ENCODE results near the gene POLD1. TPM values are rescaled to one million over a fixed set of nuclear protein-coding genes. Genes with fewer than 3 reads are reported as not detected.
A peak's percentile ranks its signal among the peaks of the same experiment; 100 is the strongest.

Gene POLD1
- total and polyA plus RNA-seq, 4 donors: 7.5 to 57.1 (median 8.2) TPM

DNA sequence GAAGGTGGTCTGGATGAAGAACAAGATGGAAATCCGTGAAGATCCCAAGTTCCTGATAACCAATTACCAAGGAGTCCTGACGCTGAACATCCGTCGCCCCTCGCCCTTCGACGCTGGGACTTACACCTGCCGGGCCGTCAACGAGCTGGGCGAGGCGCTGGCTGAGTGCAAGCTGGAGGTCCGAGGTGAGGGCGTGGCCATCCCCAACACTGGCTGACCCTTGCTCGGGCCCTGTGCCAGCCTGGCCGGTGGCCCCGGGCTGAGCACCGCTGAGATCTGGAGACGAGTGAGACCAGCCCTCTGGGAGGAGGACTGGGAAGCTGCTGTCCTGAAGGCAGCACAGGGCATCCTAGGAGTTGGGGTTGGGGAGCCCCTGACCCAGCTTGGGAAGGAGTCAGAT lies 80.2 kb downstream of the POLD1 start (continued):
- TF ChIP-seq, protein P1, sequence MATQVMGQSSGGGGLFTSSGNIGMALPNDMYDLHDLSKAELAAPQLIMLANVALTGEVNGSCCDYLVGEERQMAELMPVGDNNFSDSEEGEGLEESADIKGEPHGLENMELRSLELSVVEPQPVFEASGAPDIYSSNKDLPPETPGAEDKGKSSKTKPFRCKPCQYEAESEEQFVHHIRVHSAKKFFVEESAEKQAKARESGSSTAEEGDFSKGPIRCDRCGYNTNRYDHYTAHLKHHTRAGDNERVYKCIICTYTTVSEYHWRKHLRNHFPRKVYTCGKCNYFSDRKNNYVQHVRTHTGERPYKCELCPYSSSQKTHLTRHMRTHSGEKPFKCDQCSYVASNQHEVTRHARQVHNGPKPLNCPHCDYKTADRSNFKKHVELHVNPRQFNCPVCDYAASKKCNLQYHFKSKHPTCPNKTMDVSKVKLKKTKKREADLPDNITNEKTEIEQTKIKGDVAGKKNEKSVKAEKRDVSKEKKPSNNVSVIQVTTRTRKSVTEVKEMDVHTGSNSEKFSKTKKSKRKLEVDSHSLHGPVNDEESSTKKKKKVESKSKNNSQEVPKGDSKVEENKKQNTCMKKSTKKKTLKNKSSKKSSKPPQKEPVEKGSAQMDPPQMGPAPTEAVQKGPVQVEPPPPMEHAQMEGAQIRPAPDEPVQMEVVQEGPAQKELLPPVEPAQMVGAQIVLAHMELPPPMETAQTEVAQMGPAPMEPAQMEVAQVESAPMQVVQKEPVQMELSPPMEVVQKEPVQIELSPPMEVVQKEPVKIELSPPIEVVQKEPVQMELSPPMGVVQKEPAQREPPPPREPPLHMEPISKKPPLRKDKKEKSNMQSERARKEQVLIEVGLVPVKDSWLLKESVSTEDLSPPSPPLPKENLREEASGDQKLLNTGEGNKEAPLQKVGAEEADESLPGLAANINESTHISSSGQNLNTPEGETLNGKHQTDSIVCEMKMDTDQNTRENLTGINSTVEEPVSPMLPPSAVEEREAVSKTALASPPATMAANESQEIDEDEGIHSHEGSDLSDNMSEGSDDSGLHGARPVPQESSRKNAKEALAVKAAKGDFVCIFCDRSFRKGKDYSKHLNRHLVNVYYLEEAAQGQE (IDR thresholded peaks at IDR 0.05): no peak
- TF ChIP-seq, protein P2, sequence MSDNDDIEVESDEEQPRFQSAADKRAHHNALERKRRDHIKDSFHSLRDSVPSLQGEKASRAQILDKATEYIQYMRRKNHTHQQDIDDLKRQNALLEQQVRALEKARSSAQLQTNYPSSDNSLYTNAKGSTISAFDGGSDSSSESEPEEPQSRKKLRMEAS (IDR thresholded peaks at IDR 0.05): no peak
- TF ChIP-seq FOXA1 (IDR thresholded peaks at IDR 0.05): no peak
- TF ChIP-seq, protein P3, sequence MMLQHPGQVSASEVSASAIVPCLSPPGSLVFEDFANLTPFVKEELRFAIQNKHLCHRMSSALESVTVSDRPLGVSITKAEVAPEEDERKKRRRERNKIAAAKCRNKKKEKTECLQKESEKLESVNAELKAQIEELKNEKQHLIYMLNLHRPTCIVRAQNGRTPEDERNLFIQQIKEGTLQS (IDR thresholded peaks at IDR 0.05): no peak

DNA sequence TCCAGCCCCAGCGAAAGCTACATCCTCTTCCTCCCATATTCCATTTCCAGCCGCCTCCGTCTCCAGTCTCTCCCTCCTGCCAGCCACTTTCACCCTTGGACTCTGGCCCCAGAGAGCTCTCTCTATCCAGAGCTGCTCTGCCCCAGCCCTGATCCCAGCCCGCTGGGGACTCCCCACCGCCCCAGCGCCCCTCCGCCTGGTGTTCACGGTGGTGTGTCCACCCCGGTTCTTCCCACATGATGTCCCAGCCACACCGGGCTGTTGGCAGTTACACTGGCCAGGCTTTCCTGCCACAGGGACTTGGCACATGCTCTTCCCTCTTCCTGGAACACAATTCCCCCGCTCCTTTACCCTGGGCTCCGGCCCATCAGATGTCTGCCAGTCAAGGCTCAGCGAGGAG lies 80.9 kb downstream of the POLD1 start:
- Histone ChIP-seq H3K4me3 (ENCODE audit: low read depth in 1 of 3, low read length in 3 of 3) (no peak overlapping the region), H3K9ac (ENCODE audit: low read depth in 1 of 2, low read length in 2 of 2) (no peak overlapping the region), H3K27ac (ENCODE audit: low read depth in 1 of 2, low read length in 2 of 2) (no peak overlapping the region), H3K27me3 (ENCODE audit: control insufficient read depth in 4 of 4, insufficient read depth in 4 of 4, low read length in 3 of 4) (no peaks in the 10 kb centered on the region), H3K9me3 (ENCODE audit: control insufficient read depth in 4 of 4, low read length in 3 of 4) (no peaks in the 10 kb centered on the region), H3K4me1 (ENCODE audit: control insufficient read depth in 4 of 4, insufficient read depth in 4 of 4, low read length in 3 of 4) (no peaks in the 10 kb centered on the region), H3K36me3 (ENCODE audit: control insufficient read depth in 4 of 4, insufficient read depth in 3 of 4, low read depth in 1 of 4, low read length in 3 of 4) (no peaks in the 10 kb centered on the region)
- 46% methylated on average over 13 of the region's 13 CpGs for WGBS
- no peak for DNase-seq (ENCODE audit: low spot score)
- TF ChIP-seq HNF4G (IDR thresholded peaks at IDR 0.05): no peak
- TF ChIP-seq YY1 (IDR thresholded peaks at IDR 0.05): no peak
- no peak for TF ChIP-seq FOXA2 (IDR thresholded peaks at IDR 0.05)
- TF ChIP-seq RXRA (IDR thresholded peaks at IDR 0.05): no peak
- TF ChIP-seq, protein P4, sequence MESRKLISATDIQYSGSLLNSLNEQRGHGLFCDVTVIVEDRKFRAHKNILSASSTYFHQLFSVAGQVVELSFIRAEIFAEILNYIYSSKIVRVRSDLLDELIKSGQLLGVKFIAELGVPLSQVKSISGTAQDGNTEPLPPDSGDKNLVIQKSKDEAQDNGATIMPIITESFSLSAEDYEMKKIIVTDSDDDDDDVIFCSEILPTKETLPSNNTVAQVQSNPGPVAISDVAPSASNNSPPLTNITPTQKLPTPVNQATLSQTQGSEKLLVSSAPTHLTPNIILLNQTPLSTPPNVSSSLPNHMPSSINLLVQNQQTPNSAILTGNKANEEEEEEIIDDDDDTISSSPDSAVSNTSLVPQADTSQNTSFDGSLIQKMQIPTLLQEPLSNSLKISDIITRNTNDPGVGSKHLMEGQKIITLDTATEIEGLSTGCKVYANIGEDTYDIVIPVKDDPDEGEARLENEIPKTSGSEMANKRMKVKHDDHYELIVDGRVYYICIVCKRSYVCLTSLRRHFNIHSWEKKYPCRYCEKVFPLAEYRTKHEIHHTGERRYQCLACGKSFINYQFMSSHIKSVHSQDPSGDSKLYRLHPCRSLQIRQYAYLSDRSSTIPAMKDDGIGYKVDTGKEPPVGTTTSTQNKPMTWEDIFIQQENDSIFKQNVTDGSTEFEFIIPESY (IDR thresholded peaks at IDR 0.05): no peak
- peak; percentile 14 for TF ChIP-seq SP1 (IDR thresholded peaks at IDR 0.05)
- TF ChIP-seq FOXA1 (IDR thresholded peaks at IDR 0.05): no peak
- TF ChIP-seq, protein P5, sequence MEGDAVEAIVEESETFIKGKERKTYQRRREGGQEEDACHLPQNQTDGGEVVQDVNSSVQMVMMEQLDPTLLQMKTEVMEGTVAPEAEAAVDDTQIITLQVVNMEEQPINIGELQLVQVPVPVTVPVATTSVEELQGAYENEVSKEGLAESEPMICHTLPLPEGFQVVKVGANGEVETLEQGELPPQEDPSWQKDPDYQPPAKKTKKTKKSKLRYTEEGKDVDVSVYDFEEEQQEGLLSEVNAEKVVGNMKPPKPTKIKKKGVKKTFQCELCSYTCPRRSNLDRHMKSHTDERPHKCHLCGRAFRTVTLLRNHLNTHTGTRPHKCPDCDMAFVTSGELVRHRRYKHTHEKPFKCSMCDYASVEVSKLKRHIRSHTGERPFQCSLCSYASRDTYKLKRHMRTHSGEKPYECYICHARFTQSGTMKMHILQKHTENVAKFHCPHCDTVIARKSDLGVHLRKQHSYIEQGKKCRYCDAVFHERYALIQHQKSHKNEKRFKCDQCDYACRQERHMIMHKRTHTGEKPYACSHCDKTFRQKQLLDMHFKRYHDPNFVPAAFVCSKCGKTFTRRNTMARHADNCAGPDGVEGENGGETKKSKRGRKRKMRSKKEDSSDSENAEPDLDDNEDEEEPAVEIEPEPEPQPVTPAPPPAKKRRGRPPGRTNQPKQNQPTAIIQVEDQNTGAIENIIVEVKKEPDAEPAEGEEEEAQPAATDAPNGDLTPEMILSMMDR (IDR thresholded peaks at IDR 0.05; ENCODE audit: low read depth, low read length, missing input control): no peak
- TF ChIP-seq GABPA (IDR thresholded peaks at IDR 0.05 in 1 of 2, conservative IDR thresholded peaks at IDR 0.05 in 1 of 2): no peak
- TF ChIP-seq HNF4A (conservative IDR thresholded peaks at IDR 0.05): peak in 1 of 2 donors; percentile 32
- TF ChIP-seq, protein P1 (IDR thresholded peaks at IDR 0.05): no peak
- TF ChIP-seq TAF1 (conservative IDR thresholded peaks at IDR 0.05): no peak
- TF ChIP-seq, protein P2 (IDR thresholded peaks at IDR 0.05): no peak
- TF ChIP-seq NR2F2 (IDR thresholded peaks at IDR 0.05): no peak

All from liver (tissue), 9 donors.